ENCODE results near the gene TTLL3.

- TF ChIP-seq CTCF (IDR thresholded peaks at IDR 0.05; ENCODE audit: low read depth, low read length): no peak
- no peak for TF ChIP-seq EZH2phosphoT487 (IDR thresholded peaks at IDR 0.05; ENCODE audit: low read depth)
These were observed 56.6 kb downstream of the TTLL3 start for GRCh38 chr3:9866639-9867038.
